DND-41 (cell line): ENCODE data around the gene CDSN.

Source experiments
- ATAC-seq: fragments of 200-7000 bp; cut with Tn5 transposase; 3 replicates; pipeline ENCODE4 v1.9.1; 2021; ENCODE audit warnings: low read depth; ENCODE audit not compliant: insufficient read depth
- DNase-seq: peaks from one replicate; pipeline ENCODE4 v3.0.0-alpha.2; 2020
- H2AFZ ChIP-seq: 2 replicates; pipeline ENCODE4 v1.6.0; 2012; ENCODE audit warnings: low read depth, low read length
- H3K27ac ChIP-seq: 2 replicates; pipeline ENCODE4 v1.5.1; 2012; ENCODE audit warnings: low read length, inconsistent platforms
- H3K27me3 ChIP-seq: fragments of 200-600 bp; sonication (generic); 2 replicates; pipeline ENCODE4 v1.6.0; 2012; ENCODE audit warnings: low read length, mild to moderate bottlenecking, inconsistent platforms; ENCODE audit not compliant: insufficient read depth, poor library complexity
- H3K36me3 ChIP-seq: 2 replicates; pipeline ENCODE4 v1.5.1; 2012; ENCODE audit warnings: low read length, inconsistent platforms; ENCODE audit not compliant: insufficient read depth
- H3K4me1 ChIP-seq: 2 replicates; pipeline ENCODE4 v1.5.1; 2012; ENCODE audit warnings: mild to moderate bottlenecking, low read length; ENCODE audit not compliant: insufficient read depth
- H3K4me2 ChIP-seq: 2 replicates; pipeline ENCODE4 v1.6.0; 2012; ENCODE audit warnings: mild to moderate bottlenecking, moderate library complexity, low read length, inconsistent platforms; ENCODE audit not compliant: insufficient read depth
- H3K4me3 ChIP-seq, 2 experiments: fragments of 200-600 bp in 1 of 2; shearing (Covaris generic) in 1 of 2; 2 replicates each; pipeline ENCODE4 v1.5.1; 2012 to 2016; ENCODE audit warnings: inconsistent platforms in 2 of 2, low read length in 2 of 2, mild to moderate bottlenecking in 2 of 2, low read depth in 1 of 2, moderate library complexity in 1 of 2
- H3K79me2 ChIP-seq: 2 replicates; pipeline ENCODE4 v1.6.0; 2012; ENCODE audit warnings: low read length, inconsistent platforms; ENCODE audit not compliant: insufficient read depth
- H3K9ac ChIP-seq: 2 replicates; pipeline ENCODE4 v1.6.0; 2012; ENCODE audit warnings: low read depth, mild to moderate bottlenecking, inconsistent platforms, low read length, moderate library complexity
- H3K9me3 ChIP-seq: 2 replicates; pipeline ENCODE4 v1.5.1; 2012; ENCODE audit warnings: low read length, moderate library complexity, mild to moderate bottlenecking, inconsistent platforms; ENCODE audit not compliant: insufficient read depth, severe bottlenecking
- H4K20me1 ChIP-seq: 2 replicates; pipeline ENCODE4 v1.6.0; 2012; ENCODE audit warnings: low read length; ENCODE audit not compliant: insufficient read depth
- CTCF ChIP-seq: IDR thresholded peaks from 2 replicates; pipeline ENCODE4 v1.5.1; 2012; ENCODE audit warnings: borderline replicate concordance, low read length, moderate library complexity, mild to moderate bottlenecking; ENCODE audit not compliant: poor library complexity, severe bottlenecking; ENCODE audit errors: extremely low read depth
- EZH2 ChIP-seq: IDR thresholded peaks from 3 replicates; pipeline ENCODE4 v1.6.1; 2012; ENCODE audit warnings: borderline replicate concordance, low read depth, mild to moderate bottlenecking, moderate library complexity, low read length, inconsistent platforms; ENCODE audit not compliant: severe bottlenecking

CDSN gene

GRCh38 chr6:31116661-31117385, 3.4 kb downstream of the CDSN start:
- DNase-seq (no peak), ATAC-seq (no peak)
- Histone ChIP-seq H3K36me3 (no peaks in the 10 kb centered on the region), H3K9ac (no peak overlapping the region), H3K9me3 (no peaks in the 10 kb centered on the region), H3K27me3 (peaks cover 41% of the 10 kb centered on the region), H3K79me2 (no peaks in the 10 kb centered on the region), H3K4me1 (no peaks in the 10 kb centered on the region), H3K27ac (no peak overlapping the region), H4K20me1 (no peaks in the 10 kb centered on the region), H3K4me2 (no peak overlapping the region), H3K4me3 (no peak overlapping the region), H2AFZ (no peak overlapping the region)
- no peak for TF ChIP-seq EZH2
- no peak for TF ChIP-seq CTCF

GRCh38 chr6:31115941-31116560, 4.2 kb downstream of the CDSN start:
- no peaks in the 10 kb centered on the region for H3K36me3 ChIP-seq

GRCh38 chr6:31114970-31115849, 5.0 kb downstream of the CDSN start:
- Histone ChIP-seq H4K20me1 (no peaks in the 10 kb centered on the region), H3K9me3 (no peaks in the 10 kb centered on the region), H2AFZ (no peak overlapping the region), H3K36me3 (no peaks in the 10 kb centered on the region), H3K9ac (no peak overlapping the region), H3K79me2 (no peaks in the 10 kb centered on the region), H3K27me3 (peaks cover 54% of the 10 kb centered on the region), H3K4me2 (no peak overlapping the region), H3K4me1 (no peaks in the 10 kb centered on the region), H3K27ac (no peak overlapping the region), H3K4me3 (no peak overlapping the region)
- ATAC-seq (no peak), DNase-seq (no peak)
- TF ChIP-seq CTCF (peak; percentile 22), EZH2 (no peak)

More at GRCh38 chr6:31115941-31116560, 4.2 kb downstream of the CDSN start:
- no peaks in the 10 kb centered on the region for H4K20me1 ChIP-seq
- ATAC-seq (no peak), DNase-seq (no peak)
- no peak overlapping the region for H3K4me2 ChIP-seq
- H2AFZ ChIP-seq: no peak overlapping the region
- H3K79me2 ChIP-seq: no peaks in the 10 kb centered on the region
- H3K27ac ChIP-seq: no peak overlapping the region
- TF ChIP-seq CTCF (no peak), EZH2 (no peak)
- H3K9ac ChIP-seq: no peak overlapping the region
- no peaks in the 10 kb centered on the region for H3K4me1 ChIP-seq
- peaks cover 45% of the 10 kb centered on the region for H3K27me3 ChIP-seq
- no peaks in the 10 kb centered on the region for H3K9me3 ChIP-seq
- no peak overlapping the region for H3K4me3 ChIP-seq
